Nucleus accumbens (tissue), 56 donors: Measurements from ENCODE around the gene STXBP6.
"Not testable (repeated sequence)": the region's sequence is repeated elsewhere in the genome, so short reads cannot be mapped to it uniquely, and the experiment has no call there.

Experiments
- DNase-seq, 56 donors: peaks; one replicate each; lab custom pipeline; 2025; lab: John Stamatoyannopoulos, UW

STXBP6 gene

GRCh38 chr14:24964048-24964447 is 85.9 kb downstream of the STXBP6 start:
- no peak for DNase-seq

- DNase-seq = not testable (repeated sequence)
Measured at GRCh38 chr14:24962118-24962517, 87.8 kb downstream of the STXBP6 start.

GRCh38 chr14:24960816-24961215 is 89.1 kb downstream of the STXBP6 start:
- DNase-seq = no peak

- DNase-seq = no peak
Measured at GRCh38 chr14:24959791-24960331, 90.1 kb downstream of the STXBP6 start.

- DNase-seq = no peak
Measured at GRCh38 chr14:24958271-24958670, 91.7 kb downstream of the STXBP6 start.

- no peak for DNase-seq
Measured at GRCh38 chr14:24957814-24958213, 92.1 kb downstream of the STXBP6 start.

- no peak for DNase-seq
Measured at GRCh38 chr14:24956104-24956503, 93.8 kb downstream of the STXBP6 start.

GRCh38 chr14:24954700-24955037 is 95.3 kb downstream of the STXBP6 start:
- DNase-seq = no peak

- no peak for DNase-seq
Measured at GRCh38 chr14:24954037-24954699, 95.8 kb downstream of the STXBP6 start.

GRCh38 chr14:24952851-24953666 is 96.9 kb downstream of the STXBP6 start:
- DNase-seq = peak in 39 of 56 donors; percentile 3 to 62 (median 25)

- DNase-seq = no peak
Measured at GRCh38 chr14:24948261-24948847, 101.6 kb downstream of the STXBP6 start.

GRCh38 chr14:24947131-24947530 is 102.8 kb downstream of the STXBP6 start:
- DNase-seq = no peak

GRCh38 chr14:24944800-24945199 is 105.1 kb downstream of the STXBP6 start:
- peak in 1 of 56 donors; percentile 14 for DNase-seq

- DNase-seq = no peak
Measured at GRCh38 chr14:24943024-24943423, 106.9 kb downstream of the STXBP6 start.

GRCh38 chr14:24941719-24942118 is 108.2 kb downstream of the STXBP6 start:
- no peak for DNase-seq

GRCh38 chr14:24940213-24940783 is 109.6 kb downstream of the STXBP6 start:
- no peak for DNase-seq

GRCh38 chr14:24938593-24938992 is 111.4 kb downstream of the STXBP6 start:
- DNase-seq = no peak

- DNase-seq = no peak
Measured at GRCh38 chr14:24937300-24937699, 112.6 kb downstream of the STXBP6 start.

GRCh38 chr14:24936773-24937172 is 113.2 kb downstream of the STXBP6 start:
- not testable (repeated sequence) for DNase-seq

- no peak for DNase-seq
Measured at GRCh38 chr14:24935796-24936195, 114.2 kb downstream of the STXBP6 start.

- no peak for DNase-seq
Measured at GRCh38 chr14:24928386-24928900, 121.5 kb downstream of the STXBP6 start.
